Endothelial cell of umbilical vein (primary cell): ENCODE measurements around the gene SLFN12. TPM values are rescaled to one million over a fixed set of nuclear protein-coding genes. Genes with fewer than 3 reads are reported as not detected.

ENCODE experiments used
- BruUV-seq: library from RNA; stranded (reverse); fragments of 400-500 nt; replicated peaks from 2 replicates; lab custom pipeline; 2021; lab: Mats Ljungman, UMichigan
- CTCF ChIA-PET: fragments of 300-600, 350-600 bp; sonication (Branson Sonifier 250); formaldehyde crosslinking; loops from one replicate; lab custom pipeline; 2021; ENCODE audit warnings: antibody characterized with exemption, inconsistent platforms; lab: Charles Lee
- POLR2A ChIA-PET: fragments of 300-600, 350-600 bp; sonication (Branson Sonifier 250); formaldehyde crosslinking; loops from one replicate; lab custom pipeline; 2021; ENCODE audit warnings: antibody characterized with exemption, inconsistent platforms; lab: Charles Lee
- DNase-seq: peaks from one replicate; pipeline ENCODE4 v3.0.0-alpha.2; 2011; ENCODE audit warnings: low read depth, low spot score
- FAIRE-seq: peaks from 2 replicates; lab custom pipeline; 2011; peaks lifted over from hg19 to GRCh38; lab: Jason Lieb, UNC
- H2AFZ ChIP-seq: 2 replicates; pipeline ENCODE4 v1.6.0; 2012; ENCODE audit warnings: low read depth, low read length, control low read depth, inconsistent platforms
- H3K27ac ChIP-seq: 2 replicates; pipeline ENCODE4 v1.5.1; 2011; ENCODE audit warnings: low read depth, mild to moderate bottlenecking, control low read depth, low read length, moderate library complexity; ENCODE audit not compliant: insufficient read depth
- H3K27me3 ChIP-seq, 2 experiments: 2 replicates each; pipeline versions ENCODE4 v1.6.0 to v1.6.1; 2011; ENCODE audit warnings: low read length in 2 of 2, mixed read lengths in 1 of 2; ENCODE audit not compliant: control insufficient read depth in 2 of 2, insufficient read depth in 2 of 2
- H3K36me3 ChIP-seq, 2 experiments: 2 replicates in 1 of 2; 3 replicates in 1 of 2; pipeline ENCODE4 v1.5.1; 2011; ENCODE audit warnings: low read length in 2 of 2, mild to moderate bottlenecking in 1 of 2, moderate library complexity in 1 of 2; ENCODE audit not compliant: control insufficient read depth in 2 of 2, insufficient read depth in 2 of 2; ENCODE audit errors: extremely low read depth in 1 of 2
- H3K4me1 ChIP-seq: 3 replicates; pipeline ENCODE4 v1.5.1; 2011; ENCODE audit warnings: mild to moderate bottlenecking, low read length; ENCODE audit not compliant: control insufficient read depth, insufficient read depth; ENCODE audit errors: extremely low read depth
- H3K4me2 ChIP-seq: 2 replicates; pipeline ENCODE4 v1.6.1; 2011; ENCODE audit warnings: low read length, control low read depth, mixed read lengths; ENCODE audit not compliant: insufficient read depth
- H3K4me3 ChIP-seq, 3 experiments: fragments of 200-600 bp in 1 of 3; sonication (generic), shearing (Covaris generic) in 1 of 3; replicated peaks in 1 of 3; 2 replicates each; pipeline ENCODE4 v1.5.1; 2011 to 2016; ENCODE audit warnings: control low read depth in 3 of 3, low read length in 3 of 3, mild to moderate bottlenecking in 2 of 3, inconsistent platforms in 1 of 3, low read depth in 1 of 3, moderate library complexity in 1 of 3; ENCODE audit not compliant: insufficient read depth in 1 of 3
- H3K79me2 ChIP-seq: 2 replicates; pipeline ENCODE4 v1.6.0; 2012; ENCODE audit warnings: low read length, inconsistent platforms; ENCODE audit not compliant: control insufficient read depth, insufficient read depth
- H3K9ac ChIP-seq: replicated peaks from 2 replicates; pipeline ENCODE3; 2011; ENCODE audit warnings: low read length, control low read depth; ENCODE audit not compliant: insufficient read depth; ENCODE audit errors: extremely low read depth
- H3K9me1 ChIP-seq: replicated peaks from 3 replicates; pipeline ENCODE4 v1.6.0; 2011; ENCODE audit warnings: mild to moderate bottlenecking, low read length; ENCODE audit not compliant: control insufficient read depth, insufficient read depth; ENCODE audit errors: extremely low read depth
- H3K9me3 ChIP-seq: replicated peaks from 2 replicates; pipeline ENCODE4 v1.5.1; 2012; ENCODE audit warnings: low read length, inconsistent platforms; ENCODE audit not compliant: control insufficient read depth, insufficient read depth
- H4K20me1 ChIP-seq: replicated peaks from 2 replicates; pipeline ENCODE3; 2011; ENCODE audit warnings: mild to moderate bottlenecking, low read length; ENCODE audit not compliant: control insufficient read depth, insufficient read depth; ENCODE audit errors: extremely low read depth
- CTCF ChIP-seq, 2 donors: IDR thresholded peaks; 1 replicate in 1 of 2; 2 replicates in 1 of 2; pipeline ENCODE4 v1.5.1; 2011; ENCODE audit warnings: low read length in 2 of 2, mild to moderate bottlenecking in 2 of 2, moderate library complexity in 2 of 2, control low read depth in 1 of 2, inconsistent platforms in 1 of 2, low read depth in 1 of 2; ENCODE audit not compliant: insufficient read depth in 1 of 2; ENCODE audit errors: extremely low read depth in 1 of 2
- EZH2 ChIP-seq: IDR thresholded peaks from 2 replicates; pipeline ENCODE4 v1.6.1; 2012; ENCODE audit warnings: borderline replicate concordance, low read depth, mild to moderate bottlenecking, moderate library complexity, low read length, inconsistent platforms; ENCODE audit not compliant: severe bottlenecking
- FOS ChIP-seq: IDR thresholded peaks from 2 replicates; pipeline ENCODE4 v1.6.1; 2011; ENCODE audit warnings: mild to moderate bottlenecking, low read length, moderate library complexity, borderline replicate concordance; ENCODE audit not compliant: insufficient read depth
- GATA2 ChIP-seq: IDR thresholded peaks from 2 replicates; pipeline ENCODE4 v1.7.0; 2011; ENCODE audit warnings: low read depth, mild to moderate bottlenecking, moderate library complexity, mixed read lengths, low read length; ENCODE audit not compliant: insufficient read length, insufficient read depth
- JUN ChIP-seq: IDR thresholded peaks from 2 replicates; pipeline ENCODE4 v1.6.1; 2011; ENCODE audit warnings: borderline replicate concordance, low read depth; ENCODE audit not compliant: insufficient read length, insufficient read depth
- MAX ChIP-seq: IDR thresholded peaks from 2 replicates; pipeline ENCODE4 v1.6.1; 2011; ENCODE audit not compliant: insufficient read depth, insufficient read length
- MYC ChIP-seq: IDR thresholded peaks from one replicate; pipeline ENCODE4 v1.6.1; 2011; ENCODE audit warnings: mild to moderate bottlenecking, low read depth, low read length
- POLR2A ChIP-seq: IDR thresholded peaks from 2 replicates; pipeline ENCODE4 v1.6.1; 2012; ENCODE audit warnings: low read depth, mild to moderate bottlenecking, control low read depth, low read length
- POLR2AphosphoS5 ChIP-seq: IDR thresholded peaks from 2 replicates; pipeline ENCODE4 v1.6.1; 2012; ENCODE audit warnings: low read depth, mild to moderate bottlenecking, control low read depth, low read length, moderate library complexity; ENCODE audit not compliant: insufficient read depth
- dilution Hi-C: fragments of 300-500 bp; cut with MboI; formaldehyde crosslinking; loops from one replicate; pipeline ENCODE4 v1.15.0; 2019; ENCODE audit warnings: low sequenced_read_pairs; ENCODE audit not compliant: extremely low pct_ligation_motif_present
- intact Hi-C: fragments of 100-400 bp; cut with micrococcal nuclease; formaldehyde crosslinking; loops from one replicate; pipeline ENCODE4 v1.10.0; 2022
- polyA plus RNA-seq, 4 experiments: library from polyadenylated mRNA; depleted of rRNA in 3 of 4; stranded (reverse) in 3 of 4; unstranded in 1 of 4; fragments of >200 nt; gene quantifications; 2 replicates each; pipeline versions ENCODE4 v1.2.1 to v1.2.3, GENCODE V29; 2011 to 2012; ENCODE audit warnings: missing spikeins in 1 of 4
- total RNA-seq: library from RNA; stranded (reverse); gene quantifications from 2 replicates; pipeline ENCODE4 v1.2.3, GENCODE V29; 2021

Gene SLFN12
- total and polyA plus RNA-seq, 2 donors (not counting 3 experiments of a cell fraction or from before 2014, with no cell fraction given) = 17.8 to 42.6 TPM

- Histone ChIP-seq H2AFZ (no peak overlapping the region), H4K20me1 (no peaks in the 10 kb centered on the region), H3K9ac (no peak overlapping the region), H3K4me1 (no peaks in the 10 kb centered on the region), H3K36me3 (no peaks in the 10 kb centered on the region), H3K9me3 (no peaks in the 10 kb centered on the region), H3K27me3 (peaks cover 39 to 46% of the 10 kb centered on the region in 2 experiments), H3K4me3 (no peak overlapping the region), H3K27ac (no peak overlapping the region), H3K9me1 (no peaks in the 10 kb centered on the region), H3K4me2 (no peak overlapping the region), H3K79me2 (no peaks in the 10 kb centered on the region)
- CTCF ChIA-PET = interaction anchor here (0.7 kb wide), 1 partner anchor 9 kb away, joined by 3 read pairs; no protein-coding TSS in a partner anchor
- intact Hi-C loops = no loop called here
- FAIRE-seq (no peak), DNase-seq (no peak)
- no peak for TF ChIP-seq EZH2
- TF ChIP-seq GATA2 = no peak
- TF ChIP-seq POLR2AphosphoS5 = no peak
- TF ChIP-seq CTCF (IDR thresholded peaks at IDR 0.05; ENCODE audit: extremely low read depth in 1 of 2, insufficient read depth in 1 of 2, low read depth in 1 of 2, low read length in 2 of 2) = no peak
- no peak for TF ChIP-seq JUN
- TF ChIP-seq MYC = no peak
- no peak for TF ChIP-seq MAX
- TF ChIP-seq POLR2A = no peak
- no peak for TF ChIP-seq FOS
- BruUV-seq = no TSS peak
- dilution Hi-C loops = no loop called here
- POLR2A ChIA-PET = no interaction called here
Measured at GRCh38 chr17:35479271-35479670, 47.0 kb upstream of the SLFN12 start.
